ENCODE measurements around the gene GNAL.

- TF ChIP-seq MAFK (IDR thresholded peaks at IDR 0.05; ENCODE audit: low read depth, low read length) (no peak), CTCF (conservative IDR thresholded peaks at IDR 0.05; ENCODE audit: low read depth, low read length) (no peak), BHLHE40 (IDR thresholded peaks at IDR 0.05; ENCODE audit: low read depth, low read length) (no peak)
Measured at GRCh38 chr18:11810379-11810778, 121.3 kb downstream of the GNAL start.
